ENCODE results near the gene SORCS2.

SORCS2 gene

GRCh38 chr4:7199771-7200441, 7.6 kb downstream of the SORCS2 start:
- DNase-seq (ENCODE audit: extremely low read depth, low read depth) = no peak
- TF ChIP-seq, protein P1, sequence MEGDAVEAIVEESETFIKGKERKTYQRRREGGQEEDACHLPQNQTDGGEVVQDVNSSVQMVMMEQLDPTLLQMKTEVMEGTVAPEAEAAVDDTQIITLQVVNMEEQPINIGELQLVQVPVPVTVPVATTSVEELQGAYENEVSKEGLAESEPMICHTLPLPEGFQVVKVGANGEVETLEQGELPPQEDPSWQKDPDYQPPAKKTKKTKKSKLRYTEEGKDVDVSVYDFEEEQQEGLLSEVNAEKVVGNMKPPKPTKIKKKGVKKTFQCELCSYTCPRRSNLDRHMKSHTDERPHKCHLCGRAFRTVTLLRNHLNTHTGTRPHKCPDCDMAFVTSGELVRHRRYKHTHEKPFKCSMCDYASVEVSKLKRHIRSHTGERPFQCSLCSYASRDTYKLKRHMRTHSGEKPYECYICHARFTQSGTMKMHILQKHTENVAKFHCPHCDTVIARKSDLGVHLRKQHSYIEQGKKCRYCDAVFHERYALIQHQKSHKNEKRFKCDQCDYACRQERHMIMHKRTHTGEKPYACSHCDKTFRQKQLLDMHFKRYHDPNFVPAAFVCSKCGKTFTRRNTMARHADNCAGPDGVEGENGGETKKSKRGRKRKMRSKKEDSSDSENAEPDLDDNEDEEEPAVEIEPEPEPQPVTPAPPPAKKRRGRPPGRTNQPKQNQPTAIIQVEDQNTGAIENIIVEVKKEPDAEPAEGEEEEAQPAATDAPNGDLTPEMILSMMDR (IDR thresholded peaks at IDR 0.05; ENCODE audit: low read depth, low read length) = no peak

- TF ChIP-seq, protein P1 (IDR thresholded peaks at IDR 0.05; ENCODE audit: low read depth, low read length) = no peak
- DNase-seq (ENCODE audit: extremely low read depth, low read depth) = no peak
Measured at GRCh38 chr4:7200801-7201200, 8.5 kb downstream of the SORCS2 start.

GRCh38 chr4:7201420-7202305, 9.3 kb downstream of the SORCS2 start:
- TF ChIP-seq, protein P1 (IDR thresholded peaks at IDR 0.05; ENCODE audit: low read depth, low read length) = no peak
- no peak for DNase-seq (ENCODE audit: extremely low read depth, low read depth)

DNA sequence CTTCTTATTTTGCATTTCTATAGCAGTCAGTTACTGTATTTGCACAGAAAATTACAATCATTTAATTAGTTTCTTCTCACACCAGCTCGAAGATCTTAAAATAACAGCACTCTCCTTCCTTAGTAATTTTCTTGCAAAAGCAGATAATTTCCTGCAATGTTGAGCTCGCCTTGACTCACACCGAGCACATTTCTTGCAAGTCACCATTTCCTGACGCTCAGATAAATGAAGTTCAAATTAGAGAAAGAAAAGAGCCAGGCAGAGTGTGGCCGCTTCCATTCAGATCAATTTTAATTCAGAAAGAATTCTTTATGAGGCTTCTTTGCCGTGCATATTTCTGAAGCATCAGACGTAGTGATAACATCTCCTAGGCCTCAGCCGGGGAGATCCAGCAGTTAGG, 10.1 kb downstream of the SORCS2 start:
- TF ChIP-seq, protein P1 (IDR thresholded peaks at IDR 0.05; ENCODE audit: low read depth, low read length) = no peak
- DNase-seq (ENCODE audit: extremely low read depth, low read depth) = no peak

- no peak for DNase-seq (ENCODE audit: extremely low read depth, low read depth)
- TF ChIP-seq, protein P1 (IDR thresholded peaks at IDR 0.05; ENCODE audit: low read depth, low read length) = no peak
Measured at GRCh38 chr4:7204656-7205387, 12.5 kb downstream of the SORCS2 start.

GRCh38 chr4:7206385-7206784, 14.0 kb downstream of the SORCS2 start:
- TF ChIP-seq, protein P1 (IDR thresholded peaks at IDR 0.05; ENCODE audit: low read depth, low read length) = no peak
- no peak for DNase-seq (ENCODE audit: extremely low read depth, low read depth)

Measured in AG09319 (cell line).